Measurements from ENCODE around the gene SNX13. TPM values are rescaled to one million over a fixed set of nuclear protein-coding genes. Genes with fewer than 3 reads are reported as not detected.

The SNX13 gene
- total and polyA plus RNA-seq, 2 donors (not counting 1 experiment from before 2014, with no cell fraction given): 6.5 to 58.1 TPM

GRCh38 chr7:17845197-17845547 is 95.1 kb downstream of the SNX13 start:
- no peak overlapping the region for H2AFZ ChIP-seq (ENCODE audit: insufficient read depth, low read depth, low read length, poor library complexity, severe bottlenecking)
- H3K4me2 ChIP-seq (replicated peaks; ENCODE audit: low read depth, low read length, poor library complexity, severe bottlenecking): no peak overlapping the region
- CTCF ChIA-PET: no interaction called here
- no peaks in the 10 kb centered on the region for H3K4me1 ChIP-seq (ENCODE audit: control insufficient read depth in 2 of 2, insufficient read depth in 2 of 2, low read length in 2 of 2)
- POLR2A ChIA-PET: no interaction called here
- no peaks in the 10 kb centered on the region for H3K27me3 Mint-ChIP-seq
- no peak for ATAC-seq (ENCODE audit: low read depth)
- H3K36me3 ChIP-seq (replicated peaks in 1 of 2; ENCODE audit: control extremely low read depth in 1 of 2, control insufficient read depth in 1 of 2, extremely low read depth in 1 of 2, insufficient read depth in 2 of 2, low read length in 1 of 2): peaks cover 13 to 24% of the 10 kb centered on the region in 2 experiments
- no peaks in the 10 kb centered on the region for H4K20me1 ChIP-seq (ENCODE audit: control insufficient read depth, insufficient read depth, low read length, poor library complexity, severe bottlenecking)
- no peaks in the 10 kb centered on the region for H3K27me3 ChIP-seq (replicated peaks in 1 of 4; ENCODE audit: control extremely low read depth in 1 of 4, control insufficient read depth in 3 of 4, insufficient read depth in 4 of 4, low read length in 3 of 4)
- no peak overlapping the region for H3K27ac Mint-ChIP-seq
- H3K9me3 Mint-ChIP-seq (ENCODE audit: insufficient read depth): no peaks in the 10 kb centered on the region
- no peak for TF ChIP-seq EZH2 (IDR thresholded peaks at IDR 0.05; ENCODE audit: borderline replicate concordance, insufficient read depth, low read depth, low read length, poor library complexity, severe bottlenecking)
- no peak for TF ChIP-seq CTCF (IDR thresholded peaks at IDR 0.05)
- H3K4me1 Mint-ChIP-seq: peaks cover 19% of the 10 kb centered on the region
- intact Hi-C loops (cut with micrococcal nuclease): no loop called here
- H3K9me3 ChIP-seq (ENCODE audit: control extremely low read depth in 1 of 3, control insufficient read depth in 2 of 3, insufficient read depth in 1 of 3, low read length in 2 of 3): peaks cover 0 to 4% (median 0%) of the 10 kb centered on the region in 3 donors
- no peak overlapping the region for H3K4me3 ChIP-seq (ENCODE audit: control extremely low read depth in 1 of 5, extremely low read depth in 1 of 5, insufficient read depth in 1 of 5, low read depth in 2 of 5, low read length in 4 of 5)
- DNase-seq: no peak
- no peak overlapping the region for H3K9ac ChIP-seq (ENCODE audit: low read length)
- no peak overlapping the region for H3K4me3 Mint-ChIP-seq
- H3K79me2 ChIP-seq (ENCODE audit: control insufficient read depth, insufficient read depth, low read length): no peaks in the 10 kb centered on the region
- H3K27ac ChIP-seq (ENCODE audit: low read length in 2 of 2): no peak overlapping the region
- WGBS (ENCODE audit: insufficient coverage): no CpG with 5 or more reads among the region's 4 CpGs

GRCh38 chr7:17844514-17845196 is 95.6 kb downstream of the SNX13 start:
- WGBS (ENCODE audit: insufficient coverage): no CpG with 5 or more reads among the region's 3 CpGs

More at GRCh38 chr7:17844514-17845196, 95.6 kb downstream of the SNX13 start:
- ATAC-seq (ENCODE audit: low read depth) (no peak), DNase-seq (no peak)
- Histone ChIP-seq H3K79me2 (ENCODE audit: control insufficient read depth, insufficient read depth, low read length) (no peaks in the 10 kb centered on the region), H3K9me3 (ENCODE audit: control extremely low read depth in 1 of 3, control insufficient read depth in 2 of 3, insufficient read depth in 1 of 3, low read length in 2 of 3) (peaks cover 0 to 4% (median 0%) of the 10 kb centered on the region in 3 donors), H3K27ac (ENCODE audit: low read length in 2 of 2) (no peak overlapping the region), H2AFZ (ENCODE audit: insufficient read depth, low read depth, low read length, poor library complexity, severe bottlenecking) (no peak overlapping the region), H3K4me2 (replicated peaks; ENCODE audit: low read depth, low read length, poor library complexity, severe bottlenecking) (no peak overlapping the region), H3K4me3 (ENCODE audit: control extremely low read depth in 1 of 5, extremely low read depth in 1 of 5, insufficient read depth in 1 of 5, low read depth in 2 of 5, low read length in 4 of 5) (no peak overlapping the region), H3K4me1 (ENCODE audit: control insufficient read depth in 2 of 2, insufficient read depth in 2 of 2, low read length in 2 of 2) (no peaks in the 10 kb centered on the region), H3K27me3 (replicated peaks in 1 of 4; ENCODE audit: control extremely low read depth in 1 of 4, control insufficient read depth in 3 of 4, insufficient read depth in 4 of 4, low read length in 3 of 4) (no peaks in the 10 kb centered on the region), H3K36me3 (replicated peaks in 1 of 2; ENCODE audit: control extremely low read depth in 1 of 2, control insufficient read depth in 1 of 2, extremely low read depth in 1 of 2, insufficient read depth in 2 of 2, low read length in 1 of 2) (peaks cover 14 to 26% of the 10 kb centered on the region in 2 experiments), H4K20me1 (ENCODE audit: control insufficient read depth, insufficient read depth, low read length, poor library complexity, severe bottlenecking) (no peaks in the 10 kb centered on the region), H3K9ac (ENCODE audit: low read length) (no peak overlapping the region)
- POLR2A ChIA-PET: no interaction called here
- Mint-ChIP-seq H3K4me1 (peaks cover 19% of the 10 kb centered on the region), H3K27me3 (no peaks in the 10 kb centered on the region), H3K27ac (no peak overlapping the region), H3K9me3 (ENCODE audit: insufficient read depth) (no peaks in the 10 kb centered on the region), H3K4me3 (no peak overlapping the region)
- no peak for TF ChIP-seq EZH2 (IDR thresholded peaks at IDR 0.05; ENCODE audit: borderline replicate concordance, insufficient read depth, low read depth, low read length, poor library complexity, severe bottlenecking)
- no peak for TF ChIP-seq CTCF (IDR thresholded peaks at IDR 0.05)
- intact Hi-C loops (cut with micrococcal nuclease): no loop called here
- CTCF ChIA-PET: no interaction called here
